Raji (cell line): Measurements from ENCODE around the gene RAB9A.

Experiments used
- POLR2A ChIP-seq: IDR thresholded peaks from 2 replicates; pipeline ENCODE4 v1.6.1; 2011; ENCODE audit warnings: low read depth, low read length, control low read depth; ENCODE audit not compliant: insufficient read depth

RAB9A gene

DNA sequence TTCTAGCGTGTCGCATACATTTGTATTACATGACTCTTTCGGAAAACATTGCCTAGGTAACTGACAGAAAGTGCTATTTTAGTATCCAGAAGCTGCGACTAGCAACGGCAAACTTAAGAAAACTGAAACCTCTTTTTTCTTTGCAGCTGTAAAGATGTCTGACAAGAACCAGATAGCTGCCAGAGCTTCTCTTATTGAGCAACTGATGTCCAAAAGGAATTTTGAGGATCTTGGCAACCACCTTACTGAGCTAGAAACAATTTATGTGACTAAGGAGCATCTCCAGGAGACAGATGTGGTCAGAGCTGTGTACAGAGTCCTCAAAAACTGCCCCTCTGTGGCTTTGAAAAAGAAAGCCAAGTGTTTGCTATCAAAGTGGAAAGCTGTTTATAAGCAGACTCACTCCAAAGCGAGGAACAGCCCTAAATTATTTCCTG, 26.6 kb upstream of the RAB9A start:
- TF ChIP-seq POLR2A, result no peak

DNA sequence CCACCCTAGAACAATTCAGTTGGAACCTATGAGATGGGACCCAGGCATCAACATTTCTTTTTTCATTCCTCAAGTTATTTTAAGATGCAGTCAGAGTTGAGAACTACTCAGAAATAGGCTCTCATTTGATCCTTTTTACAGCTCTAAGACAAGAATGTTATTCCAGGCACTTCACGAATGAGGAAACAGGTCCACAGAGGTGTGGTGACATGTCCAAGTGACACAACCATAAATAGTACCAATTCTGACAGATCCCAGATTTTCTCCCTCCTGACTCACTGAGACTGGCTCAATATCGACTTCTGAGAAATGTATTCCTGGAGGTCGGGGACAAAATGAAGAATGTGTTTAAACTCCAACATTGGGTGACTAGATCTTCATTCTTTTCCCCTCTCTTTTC, 24.9 kb upstream of the RAB9A start:
- no peak for TF ChIP-seq POLR2A

DNA sequence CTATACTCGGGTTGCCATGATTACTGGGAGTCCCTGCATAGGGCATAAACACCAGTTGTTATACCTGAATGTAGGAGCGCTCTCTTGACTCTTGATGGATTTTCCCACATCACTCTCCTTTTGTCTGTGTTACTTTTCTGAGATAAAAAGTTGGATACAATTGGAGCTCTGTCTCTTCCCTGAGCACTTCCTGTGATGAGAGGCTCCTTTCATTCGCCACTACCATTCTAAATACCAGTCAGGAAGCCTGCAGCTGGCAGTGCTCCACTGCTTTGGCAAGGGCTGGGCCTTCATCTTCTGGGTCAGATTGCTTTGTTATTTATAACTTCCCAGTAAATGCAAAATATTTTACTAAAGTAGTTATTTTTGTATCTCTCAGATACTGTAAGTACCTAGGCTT, 22.1 kb upstream of the RAB9A start:
- no peak for TF ChIP-seq POLR2A

DNA sequence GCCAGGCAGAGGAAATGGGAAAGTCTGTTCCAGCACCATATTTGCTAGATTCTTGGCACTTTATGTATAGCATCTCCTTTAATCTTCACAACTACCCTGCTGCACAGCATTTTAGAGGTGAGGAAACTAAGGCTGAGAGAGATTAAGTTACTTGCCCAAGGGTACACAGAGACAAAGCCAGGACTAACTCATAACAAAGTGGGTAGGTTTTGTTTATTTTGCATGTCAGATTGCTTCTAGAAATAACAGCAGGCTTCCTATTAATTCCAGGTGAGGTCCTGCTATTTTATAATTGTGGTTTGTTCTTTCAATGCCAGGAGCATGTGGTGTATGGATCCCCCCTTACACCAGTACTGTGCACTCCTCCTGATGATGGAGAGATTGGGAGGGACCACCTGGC, 21.0 kb upstream of the RAB9A start:
- TF ChIP-seq POLR2A, result no peak

DNA sequence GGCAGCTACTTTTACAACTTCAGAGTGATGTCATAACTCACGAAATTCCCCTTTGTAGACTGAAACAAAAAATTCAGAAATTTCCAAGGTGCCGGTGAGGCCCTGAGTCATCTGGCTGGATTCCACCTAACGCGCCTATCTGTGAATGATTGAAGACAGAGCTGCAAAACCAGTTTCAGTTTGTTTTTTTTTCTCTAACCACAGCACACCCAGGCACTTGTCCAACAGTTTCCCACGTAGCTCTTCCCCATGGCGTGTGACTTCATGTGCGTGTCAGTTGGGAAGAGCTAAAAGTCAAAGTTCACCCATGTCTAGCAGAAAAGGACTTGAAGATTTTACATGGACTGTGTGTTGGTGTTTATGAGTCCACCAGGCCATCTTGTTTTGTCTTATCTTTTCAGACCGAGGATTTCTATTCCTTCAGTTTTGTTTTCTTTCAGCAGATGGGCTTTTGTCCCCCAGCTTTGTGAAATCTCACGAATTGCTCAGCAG, 19.6 kb upstream of the RAB9A start:
- no peak for TF ChIP-seq POLR2A

DNA sequence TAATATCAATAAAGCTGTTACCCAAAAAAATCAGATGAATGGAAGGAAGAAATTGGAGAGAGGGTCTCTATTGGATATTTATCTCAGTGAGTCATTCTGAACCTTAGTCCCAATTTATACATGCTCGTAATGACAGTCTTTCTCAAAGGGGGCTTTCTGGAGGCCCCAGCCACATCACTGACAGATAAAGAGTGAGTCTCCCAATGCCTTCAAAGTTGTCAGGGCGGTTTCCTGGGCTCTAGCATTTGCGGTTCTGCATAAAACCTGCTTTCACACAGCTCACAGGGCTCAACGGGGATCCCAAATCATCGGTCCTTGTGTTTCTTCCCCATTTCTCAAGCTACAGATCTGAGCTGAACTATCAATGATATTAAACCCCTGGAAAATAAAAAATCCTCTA, 18.7 kb upstream of the RAB9A start:
- no peak for TF ChIP-seq POLR2A

DNA sequence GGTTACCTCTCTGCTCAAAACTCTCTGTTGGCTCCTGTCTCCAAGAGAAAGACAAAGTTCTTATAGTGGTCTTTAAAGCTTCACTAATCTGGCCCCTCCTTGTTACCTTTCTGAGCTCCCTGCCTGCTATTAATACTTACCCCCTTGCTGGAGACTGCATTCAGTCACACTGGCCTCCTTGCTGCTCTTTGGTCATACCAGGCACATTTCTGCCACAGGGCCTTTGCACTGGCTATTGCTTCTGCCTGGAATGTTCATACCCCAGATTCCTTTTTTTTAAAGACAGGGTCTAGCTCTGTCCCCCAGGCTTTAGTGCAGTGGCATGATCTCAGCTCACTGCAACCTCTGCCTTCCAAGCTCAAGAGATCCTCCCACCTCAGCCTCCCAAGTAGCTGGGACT, 15.9 kb upstream of the RAB9A start:
- no peak for TF ChIP-seq POLR2A

DNA sequence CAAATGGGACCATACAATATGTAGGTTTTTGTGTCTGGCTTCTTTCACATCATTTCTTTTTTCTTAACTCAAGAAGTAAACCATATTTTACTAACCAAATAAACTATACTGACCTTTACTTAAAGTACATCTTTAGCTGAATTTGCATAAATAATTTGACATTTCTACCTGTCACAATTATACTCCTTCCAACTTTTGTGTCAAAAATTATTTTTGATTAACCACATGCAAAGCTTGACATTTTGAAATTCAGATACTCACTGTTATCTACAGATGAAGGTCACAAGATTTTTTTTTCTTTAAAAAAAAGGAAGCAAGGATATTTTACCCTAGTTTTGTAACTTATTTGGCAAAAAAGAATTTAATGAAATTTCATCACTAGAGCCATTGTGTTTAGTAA, 12.0 kb upstream of the RAB9A start:
- no peak for TF ChIP-seq POLR2A

DNA sequence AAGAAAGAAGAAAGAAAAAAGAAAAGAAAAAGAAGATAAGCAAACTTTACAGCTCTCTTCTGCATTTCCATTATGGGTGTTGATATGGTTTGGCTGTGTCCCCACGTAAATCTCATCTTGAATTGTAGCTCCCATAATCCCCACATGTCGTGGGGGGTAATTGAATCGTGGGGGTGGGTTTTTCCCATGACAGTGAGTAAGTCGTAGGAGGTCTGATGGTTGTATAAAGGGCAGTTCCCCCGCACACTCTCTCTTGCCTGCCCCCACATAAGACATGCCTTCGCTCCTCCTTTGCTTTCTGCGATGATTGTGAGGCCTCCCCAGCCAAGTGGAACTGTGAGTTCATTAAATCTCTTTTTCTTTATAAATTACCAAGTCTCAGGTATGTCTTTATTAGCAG, 7.3 kb upstream of the RAB9A start:
- TF ChIP-seq POLR2A, result no peak

DNA sequence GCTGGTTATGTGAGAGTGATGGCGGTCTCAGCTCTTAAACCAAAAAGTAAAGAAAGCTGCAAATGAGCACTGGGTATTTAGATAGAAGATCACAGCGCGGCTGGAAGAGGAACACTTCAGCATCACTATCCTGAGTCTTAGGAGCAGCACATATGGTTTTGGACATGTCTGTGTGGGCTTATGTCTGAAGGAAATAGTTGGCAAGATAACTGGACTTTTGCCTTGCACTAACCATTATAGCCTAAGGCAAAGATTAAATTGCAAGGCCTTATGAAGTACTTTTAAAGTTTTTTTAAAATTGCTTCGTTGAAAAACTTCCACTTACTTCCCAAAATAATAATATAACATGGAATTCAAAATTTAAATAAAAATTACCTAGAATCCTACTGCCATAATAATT, 4.6 kb upstream of the RAB9A start:
- TF ChIP-seq POLR2A, result no peak

DNA sequence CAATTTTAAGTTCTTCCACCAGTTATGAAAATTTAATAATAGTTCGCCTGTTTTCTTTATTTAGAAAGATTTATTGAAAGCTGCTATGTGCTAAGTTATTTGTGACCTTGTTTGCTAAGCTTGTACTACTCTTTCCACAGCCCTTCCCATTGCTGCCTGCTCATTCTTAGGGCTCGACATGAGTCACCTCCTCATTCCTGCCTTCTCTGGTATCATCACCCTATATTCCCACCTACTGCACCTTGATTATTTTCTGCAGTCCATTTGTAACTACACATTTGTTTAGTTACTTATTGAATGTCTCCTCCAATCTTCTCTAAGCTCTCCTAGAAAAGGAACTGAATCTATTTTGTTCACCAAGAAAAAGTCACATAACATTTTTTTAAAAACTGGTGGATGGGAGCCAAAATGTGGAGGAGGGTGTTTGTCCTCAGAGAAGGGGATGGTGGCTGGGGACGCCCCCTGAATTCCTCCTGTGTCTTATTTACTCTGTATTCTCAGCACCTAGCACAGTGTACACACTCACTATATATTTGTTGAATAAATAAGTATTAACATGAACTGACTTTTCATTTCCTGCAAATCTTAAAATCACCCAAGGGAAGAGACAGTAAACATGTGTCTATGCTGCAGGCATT, 3.7 kb upstream of the RAB9A start:
- TF ChIP-seq POLR2A, result no peak

DNA sequence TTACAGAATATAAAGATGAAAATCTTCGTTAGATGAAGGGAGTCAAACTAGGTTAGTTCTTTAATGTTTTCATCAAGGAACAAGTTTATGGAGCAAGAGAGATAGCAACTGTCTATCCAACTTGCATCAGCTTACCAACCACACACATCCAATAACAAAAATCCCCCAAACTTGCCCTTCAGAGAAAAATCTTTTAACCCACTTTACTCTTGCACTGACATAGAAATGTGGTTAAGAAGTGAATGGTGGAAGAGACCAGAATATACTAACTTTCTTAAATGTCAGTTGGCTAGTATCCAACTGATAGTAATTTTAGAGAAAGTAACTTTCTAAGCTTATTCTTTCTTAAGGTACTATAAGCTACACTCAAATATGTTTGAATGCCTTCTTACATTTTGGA, 1.7 kb upstream of the RAB9A start:
- no peak for TF ChIP-seq POLR2A

DNA sequence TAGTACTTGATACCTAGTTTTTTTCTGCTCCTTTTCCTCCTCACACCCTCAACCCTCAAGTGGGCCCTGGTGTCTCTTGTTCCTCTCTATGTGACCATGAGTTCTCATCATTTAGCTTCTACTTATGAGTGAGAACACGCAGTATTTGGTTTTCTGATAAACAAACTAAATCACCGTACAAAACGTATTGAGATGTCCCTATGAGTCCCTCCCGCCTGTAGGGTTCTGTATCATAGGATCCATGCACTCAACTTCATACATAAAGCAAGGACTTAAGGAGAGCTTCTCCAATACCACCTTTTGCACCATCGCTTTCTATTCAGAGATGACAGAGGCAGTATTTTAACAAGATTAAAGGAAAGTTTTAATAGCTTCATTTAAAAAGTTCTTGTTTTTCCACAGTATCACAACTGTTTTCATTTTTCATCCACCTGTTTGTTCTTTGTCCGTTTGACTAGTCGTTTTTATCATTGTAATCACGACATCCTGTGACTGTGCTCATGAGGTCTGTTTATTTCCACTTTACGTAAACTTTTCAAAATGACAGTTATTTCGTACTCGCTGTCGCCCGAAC, 457 bp upstream of the RAB9A start:
- TF ChIP-seq POLR2A, result no peak

DNA sequence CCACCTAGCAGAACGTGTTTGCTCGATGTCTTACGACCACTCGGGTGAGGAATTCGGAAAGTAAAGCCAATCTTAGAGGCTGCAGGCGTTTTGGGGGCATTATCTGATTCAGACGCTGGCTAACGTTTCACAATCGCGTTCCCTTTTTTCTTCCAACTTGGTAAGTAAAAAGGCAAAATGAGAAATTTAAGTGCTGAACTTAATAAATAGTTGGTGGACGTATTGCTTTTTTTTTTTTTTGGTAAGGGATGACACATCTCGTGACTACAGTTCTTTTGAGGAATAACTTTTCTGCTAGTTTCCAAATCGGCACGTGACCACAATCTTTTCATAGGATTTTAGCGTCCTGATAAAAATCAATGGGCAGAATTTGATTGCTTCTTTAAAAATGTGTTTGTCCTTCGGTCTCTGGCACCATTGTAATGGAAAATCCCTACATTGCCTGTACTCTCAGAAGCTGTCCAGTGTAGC, 848 bp downstream of the RAB9A start:
- no peak for TF ChIP-seq POLR2A

DNA sequence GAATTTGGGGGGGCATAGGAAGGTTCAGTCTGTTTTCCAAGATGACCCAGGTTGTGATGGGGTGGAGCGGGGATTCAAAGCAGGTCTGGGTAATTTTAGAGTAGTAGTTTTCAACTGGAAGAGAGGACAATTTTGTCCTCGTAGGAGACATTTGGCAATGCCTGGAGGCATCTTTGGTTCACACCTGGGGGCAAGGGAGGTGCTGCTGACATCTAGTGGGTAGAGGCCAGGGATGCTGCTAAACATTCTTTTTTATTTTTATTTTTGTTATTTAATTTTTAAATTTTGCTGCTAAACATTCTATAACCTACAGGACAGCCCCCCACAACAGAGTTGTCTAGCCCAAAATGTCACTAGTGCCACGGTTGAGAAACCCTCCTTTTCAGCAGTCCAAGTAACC, 1.9 kb downstream of the RAB9A start:
- no peak for TF ChIP-seq POLR2A

DNA sequence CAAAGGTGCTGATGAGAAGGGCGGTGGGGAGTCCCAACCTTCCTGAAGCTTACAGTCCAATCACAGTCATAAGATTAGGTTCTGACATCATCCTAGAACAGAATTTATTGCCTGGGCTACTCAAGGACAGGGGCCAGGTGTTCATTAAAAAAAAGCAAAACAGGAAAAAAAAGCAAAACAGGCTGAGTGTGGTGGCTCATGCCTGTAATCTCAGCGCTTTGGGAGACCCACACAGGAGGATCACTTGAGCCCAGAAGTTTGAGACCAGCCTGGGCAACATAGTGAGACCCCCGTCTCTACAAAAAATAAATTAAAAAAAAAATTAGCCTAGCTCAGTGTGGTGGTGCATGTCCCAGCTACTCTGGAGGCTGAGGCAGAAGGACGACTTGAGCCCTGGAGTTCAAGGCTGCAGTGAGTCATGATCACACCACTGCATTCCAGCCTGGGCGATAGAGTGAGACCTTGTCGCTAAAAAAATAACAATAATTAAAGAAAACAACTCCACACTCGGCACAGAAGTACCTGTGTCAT, 3.0 kb downstream of the RAB9A start:
- TF ChIP-seq POLR2A, result no peak
